TTC549 (cell line): ENCODE measurements around the gene GART.

Source experiments
- FAIRE-seq: peaks from 2 replicates; lab custom pipeline; 2012; peaks lifted over from hg19 to GRCh38; lab: Jason Lieb, UNC

The GART gene

DNA sequence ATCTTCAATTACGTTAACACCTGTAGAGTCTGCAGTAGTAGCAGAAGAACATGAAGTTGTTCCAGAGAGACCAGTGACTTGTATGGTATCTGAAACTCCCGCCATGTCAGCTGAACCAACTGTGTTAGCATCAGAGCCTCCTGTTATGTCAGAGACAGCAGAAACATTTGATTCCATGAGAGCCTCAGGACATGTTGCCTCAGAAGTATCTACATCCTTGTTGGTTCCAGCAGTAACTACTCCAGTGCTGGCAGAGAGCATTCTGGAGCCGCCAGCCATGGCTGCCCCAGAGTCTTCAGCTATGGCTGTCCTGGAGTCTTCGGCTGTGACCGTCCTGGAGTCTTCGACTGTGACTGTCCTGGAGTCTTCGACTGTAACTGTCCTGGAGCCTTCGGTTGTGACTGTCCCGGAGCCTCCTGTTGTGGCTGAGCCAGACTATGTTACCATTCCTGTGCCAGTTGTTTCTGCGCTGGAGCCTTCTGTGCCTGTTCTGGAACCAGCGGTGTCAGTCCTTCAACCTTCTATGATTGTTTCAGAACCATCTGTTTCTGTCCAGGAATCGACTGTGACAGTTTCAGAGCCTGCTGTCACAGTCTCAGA, 11.2 kb upstream of the GART start:
- no peak for FAIRE-seq

DNA sequence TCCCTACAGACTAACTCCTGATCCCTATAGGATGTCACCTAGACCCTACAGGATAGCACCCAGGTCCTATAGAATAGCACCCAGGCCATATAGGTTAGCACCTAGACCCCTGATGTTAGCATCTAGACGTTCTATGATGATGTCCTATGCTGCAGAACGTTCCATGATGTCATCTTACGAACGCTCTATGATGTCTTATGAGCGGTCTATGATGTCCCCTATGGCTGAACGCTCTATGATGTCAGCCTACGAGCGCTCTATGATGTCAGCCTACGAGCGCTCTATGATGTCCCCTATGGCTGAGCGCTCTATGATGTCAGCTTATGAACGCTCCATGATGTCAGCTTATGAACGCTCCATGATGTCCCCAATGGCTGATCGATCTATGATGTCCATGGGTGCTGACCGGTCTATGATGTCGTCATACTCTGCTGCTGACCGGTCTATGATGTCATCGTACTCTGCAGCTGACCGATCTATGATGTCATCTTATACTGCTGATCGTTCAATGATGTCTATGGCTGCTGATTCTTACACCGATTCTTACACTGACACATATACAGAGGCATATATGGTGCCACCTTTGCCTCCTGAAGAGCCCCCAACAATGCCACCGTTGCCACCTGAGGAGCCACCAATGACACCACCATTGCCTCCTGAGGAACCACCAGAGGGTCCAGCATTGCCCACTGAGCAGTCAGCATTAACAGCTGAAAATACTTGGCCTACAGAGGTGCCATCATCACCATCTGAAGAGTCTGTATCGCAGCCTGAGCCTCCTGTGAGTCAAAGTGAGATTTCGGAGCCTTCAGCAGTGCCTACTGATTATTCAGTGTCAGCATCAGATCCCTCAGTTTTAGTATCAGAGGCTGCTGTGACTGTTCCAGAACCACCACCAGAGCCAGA, 10.4 kb upstream of the GART start:
- FAIRE-seq, result no peak

DNA sequence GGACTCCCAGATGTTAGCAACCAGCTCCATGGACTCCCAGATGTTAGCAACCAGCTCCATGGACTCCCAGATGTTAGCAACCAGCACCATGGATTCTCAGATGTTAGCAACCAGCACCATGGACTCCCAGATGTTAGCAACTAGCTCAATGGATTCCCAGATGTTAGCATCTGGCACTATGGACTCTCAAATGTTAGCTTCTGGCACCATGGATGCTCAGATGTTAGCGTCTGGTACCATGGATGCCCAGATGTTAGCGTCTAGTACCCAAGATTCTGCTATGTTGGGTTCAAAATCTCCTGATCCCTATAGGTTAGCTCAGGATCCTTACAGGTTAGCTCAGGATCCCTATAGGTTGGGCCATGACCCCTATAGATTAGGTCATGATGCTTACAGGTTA, 9.7 kb upstream of the GART start:
- no peak for FAIRE-seq

DNA sequence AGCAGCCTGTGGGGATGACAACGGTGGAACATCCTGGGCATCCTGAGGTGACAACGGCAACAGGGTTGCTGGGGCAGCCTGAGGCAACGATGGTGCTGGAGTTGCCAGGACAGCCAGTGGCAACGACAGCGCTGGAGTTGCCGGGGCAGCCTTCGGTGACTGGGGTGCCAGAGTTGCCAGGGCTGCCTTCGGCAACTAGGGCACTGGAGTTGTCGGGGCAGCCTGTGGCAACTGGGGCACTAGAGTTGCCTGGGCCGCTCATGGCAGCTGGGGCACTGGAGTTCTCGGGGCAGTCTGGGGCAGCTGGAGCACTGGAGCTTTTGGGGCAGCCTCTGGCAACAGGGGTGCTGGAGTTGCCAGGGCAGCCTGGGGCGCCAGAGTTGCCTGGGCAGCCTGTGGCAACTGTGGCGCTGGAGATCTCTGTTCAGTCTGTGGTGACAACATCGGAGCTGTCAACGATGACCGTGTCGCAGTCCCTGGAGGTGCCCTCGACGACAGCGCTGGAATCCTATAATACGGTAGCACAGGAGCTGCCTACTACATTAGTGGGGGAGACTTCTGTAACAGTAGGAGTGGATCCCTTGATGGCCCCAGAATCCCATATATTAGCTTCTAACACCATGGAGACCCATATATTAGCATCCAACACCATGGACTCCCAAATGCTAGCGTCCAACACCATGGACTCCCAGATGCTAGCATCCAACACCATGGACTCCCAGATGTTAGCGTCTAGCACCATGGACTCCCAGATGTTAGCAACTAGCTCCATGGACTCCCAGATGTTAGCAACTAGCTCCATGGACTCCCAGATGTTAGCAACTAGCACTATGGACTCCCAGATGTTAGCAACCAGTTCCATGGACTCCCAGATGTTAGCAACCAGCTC, 9.1 kb upstream of the GART start:
- no peak for FAIRE-seq

DNA sequence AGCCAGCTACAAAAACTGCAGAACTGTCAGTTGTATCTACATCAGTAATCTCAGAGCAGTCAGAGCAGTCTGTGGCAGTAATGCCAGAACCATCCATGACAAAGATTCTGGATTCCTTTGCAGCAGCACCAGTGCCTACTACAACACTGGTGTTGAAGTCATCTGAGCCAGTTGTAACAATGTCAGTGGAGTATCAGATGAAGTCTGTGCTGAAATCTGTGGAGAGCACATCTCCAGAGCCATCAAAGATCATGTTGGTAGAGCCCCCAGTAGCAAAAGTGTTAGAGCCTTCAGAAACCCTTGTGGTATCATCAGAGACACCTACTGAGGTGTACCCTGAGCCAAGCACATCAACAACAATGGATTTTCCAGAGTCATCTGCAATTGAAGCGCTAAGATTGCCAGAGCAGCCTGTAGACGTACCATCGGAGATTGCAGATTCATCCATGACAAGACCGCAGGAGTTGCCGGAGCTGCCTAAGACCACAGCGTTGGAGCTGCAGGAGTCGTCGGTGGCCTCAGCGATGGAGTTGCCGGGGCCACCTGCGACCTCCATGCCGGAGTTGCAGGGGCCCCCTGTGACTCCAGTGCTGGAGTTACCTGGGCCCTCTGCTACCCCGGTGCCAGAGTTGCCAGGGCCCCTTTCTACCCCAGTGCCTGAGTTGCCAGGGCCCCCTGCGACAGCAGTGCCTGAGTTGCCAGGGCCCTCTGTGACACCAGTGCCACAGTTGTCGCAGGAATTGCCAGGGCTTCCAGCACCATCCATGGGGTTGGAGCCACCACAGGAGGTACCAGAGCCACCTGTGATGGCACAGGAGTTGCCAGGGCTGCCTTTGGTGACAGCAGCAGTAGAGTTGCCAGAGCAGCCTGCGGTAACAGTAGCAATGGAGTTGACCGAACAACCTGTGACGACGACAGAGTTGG, 8.2 kb upstream of the GART start:
- FAIRE-seq, result no peak

DNA sequence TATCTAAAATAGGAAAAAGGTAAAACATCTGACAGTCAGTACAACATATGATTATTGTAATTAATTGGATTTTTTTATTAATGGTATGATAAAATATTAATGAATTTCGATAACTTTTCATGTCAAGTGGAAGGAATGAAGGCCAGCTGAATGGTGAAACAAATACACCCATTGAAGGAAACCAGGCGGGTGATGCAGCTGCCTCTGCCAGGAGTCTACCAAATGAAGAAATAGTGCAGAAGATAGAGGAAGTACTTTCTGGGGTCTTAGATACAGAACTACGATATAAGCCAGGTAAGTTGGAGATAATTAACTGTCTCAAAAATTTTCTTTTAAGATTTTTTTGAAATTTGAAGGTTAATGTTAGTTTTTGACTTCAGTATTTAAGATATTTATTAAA, 4.2 kb upstream of the GART start:
- no peak for FAIRE-seq

DNA sequence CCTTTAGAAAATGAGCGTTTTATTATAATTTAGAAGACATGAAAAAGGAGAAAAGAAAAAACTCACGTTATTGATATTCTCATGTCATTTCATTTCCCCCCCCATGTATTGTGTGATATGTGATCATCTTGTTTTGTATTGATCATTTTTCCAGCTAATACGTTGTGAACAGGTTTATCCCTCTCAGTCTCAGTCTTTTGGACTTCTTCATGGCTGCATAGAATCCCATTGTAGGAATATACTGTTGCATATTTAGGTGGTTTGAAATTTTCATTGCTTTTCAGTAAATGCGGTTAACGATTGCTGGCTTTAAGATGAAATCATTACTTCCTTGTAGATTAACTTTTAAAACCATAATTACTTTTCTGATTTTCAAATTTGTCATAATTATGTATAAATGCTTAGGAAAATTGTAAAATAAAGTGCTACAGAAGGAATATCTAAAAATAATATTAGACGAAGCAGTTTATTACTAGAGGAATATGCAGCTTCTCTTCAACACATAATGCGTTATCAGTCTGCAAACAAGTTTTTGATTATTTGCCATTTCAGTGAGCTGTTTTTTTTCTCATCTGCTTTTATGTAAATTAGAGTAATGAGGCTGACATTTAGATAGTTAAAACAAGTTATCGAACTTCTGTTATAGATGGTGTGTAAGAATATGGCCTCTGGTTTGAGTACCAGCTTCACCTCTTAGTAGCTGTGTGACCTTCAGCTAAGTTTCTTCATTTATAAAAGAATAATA, 2.7 kb upstream of the GART start:
- FAIRE-seq, result no peak

DNA sequence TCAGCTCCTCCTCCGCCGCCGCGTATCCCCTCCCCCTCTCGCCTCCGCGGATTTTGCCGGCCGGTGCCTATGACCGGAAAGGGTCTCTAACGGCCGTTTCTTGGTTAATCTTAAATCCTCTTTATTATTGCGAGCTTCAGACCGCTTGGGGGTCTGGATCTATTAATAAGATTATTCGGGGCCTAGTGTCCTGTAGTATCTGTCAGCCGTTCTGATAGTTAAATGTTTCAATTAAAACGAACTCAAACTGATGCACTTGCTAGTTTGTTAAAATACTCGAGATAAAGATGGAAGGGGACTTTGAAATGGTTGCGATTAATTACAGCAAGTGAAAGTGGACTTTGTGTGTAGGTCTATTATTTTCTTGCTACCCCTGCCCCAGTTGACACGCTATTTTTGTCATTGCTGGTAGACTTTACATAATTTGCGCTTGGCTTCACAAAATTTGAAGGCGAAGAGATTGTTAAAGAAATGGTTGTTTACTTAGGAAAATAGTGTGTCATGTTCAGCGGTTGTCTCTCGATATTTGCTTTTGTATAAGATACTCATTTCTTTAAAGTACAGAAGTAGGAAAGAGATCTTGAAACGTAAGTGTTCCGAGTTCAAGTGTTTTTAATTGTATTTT, 1.7 kb upstream of the GART start:
- FAIRE-seq, result no peak

DNA sequence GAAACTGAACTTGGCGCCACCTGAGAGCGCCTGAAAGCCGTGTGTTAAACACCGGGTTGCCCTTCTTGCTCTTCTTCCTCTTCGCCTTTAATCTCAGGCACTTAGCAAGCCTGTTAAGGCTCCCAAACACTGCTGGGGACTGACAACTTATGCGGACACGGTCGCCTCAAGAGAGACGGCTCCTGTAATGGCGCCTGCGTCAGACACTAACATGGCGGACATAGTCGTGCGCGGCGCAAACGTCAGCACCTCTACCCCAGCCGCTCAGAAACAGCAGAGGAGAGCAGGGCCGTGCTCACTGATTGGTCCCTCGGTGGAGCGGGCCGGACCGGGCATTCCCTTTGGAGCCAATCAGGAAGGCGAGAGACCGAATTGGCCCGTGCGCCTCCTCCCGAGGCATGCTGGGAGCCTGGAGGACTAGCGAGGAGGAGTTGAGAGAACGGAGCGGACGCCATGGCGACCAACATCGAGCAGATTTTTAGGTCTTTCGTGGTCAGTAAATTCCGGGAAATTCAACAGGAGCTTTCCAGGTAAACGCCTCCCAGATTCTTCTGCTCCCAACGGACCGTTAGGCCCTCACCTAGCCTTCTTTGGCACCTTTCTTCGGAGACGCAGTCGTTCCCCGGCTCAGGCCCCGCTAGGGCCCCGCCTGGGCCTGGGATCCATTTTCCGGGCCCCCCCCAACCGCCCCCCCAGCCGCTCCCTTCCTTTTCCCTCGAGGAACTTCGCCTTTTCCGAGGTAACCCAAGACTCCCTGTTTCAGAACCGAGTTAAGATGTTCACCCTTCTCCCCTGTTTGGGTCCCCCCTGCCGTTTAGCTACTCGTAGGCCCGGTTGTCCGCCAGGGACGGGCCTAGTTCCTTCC, 955 bp upstream of the GART start, which contains the start of gene SON:
Gene SON, plus strand, starts transcription at position 399 of the 865 bp plus-strand sequence. Its CDS starts 55 bp downstream, at position 454.
- peak; percentile 94 for FAIRE-seq

DNA sequence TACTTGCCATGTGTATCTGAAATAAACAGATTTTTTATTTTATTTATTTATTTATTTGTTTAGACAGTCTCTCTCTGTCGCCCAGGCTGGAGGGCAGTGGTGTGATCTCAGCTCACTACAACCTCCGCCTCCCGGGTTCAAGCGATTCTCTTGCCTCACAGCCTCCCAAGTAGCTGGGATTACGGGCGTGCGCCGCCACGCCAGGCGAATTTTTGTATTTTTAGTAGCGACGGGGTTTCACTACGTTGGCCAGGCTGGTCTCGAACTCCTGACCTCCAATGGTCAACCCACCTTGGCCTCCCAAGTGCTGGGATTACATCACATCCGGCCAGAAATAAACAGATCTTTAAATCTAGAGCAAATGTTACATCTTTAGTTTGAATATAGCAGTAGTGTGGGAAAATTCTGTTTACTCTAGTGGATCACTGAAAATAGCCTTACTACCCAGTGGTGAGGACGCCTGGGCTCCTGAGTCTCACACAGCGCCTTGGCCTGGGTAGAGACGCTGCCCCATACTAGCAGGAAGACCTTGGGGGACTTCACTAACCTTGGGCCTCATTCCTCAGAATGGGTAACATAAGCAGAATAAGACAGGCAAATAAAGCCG, 709 bp downstream of the GART start:
- no peak for FAIRE-seq

DNA sequence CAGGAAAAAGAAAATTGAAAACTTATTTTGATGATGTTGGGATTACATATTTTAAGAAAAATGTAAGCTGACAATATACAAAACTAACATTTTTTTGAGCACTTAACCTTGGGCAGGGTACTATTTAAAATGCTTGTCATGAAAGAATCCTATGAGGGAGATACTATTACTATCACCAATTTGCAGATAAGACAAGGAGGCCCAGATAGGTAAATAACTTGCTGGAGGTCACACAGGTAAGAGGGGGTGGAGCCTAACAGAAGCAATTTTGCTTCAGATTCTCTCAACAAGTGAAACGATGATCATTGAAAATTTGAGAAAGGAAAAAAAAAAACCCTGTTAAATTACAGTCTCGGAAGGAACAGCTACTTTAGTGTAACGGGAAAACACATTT, 1.2 kb downstream of the GART start:
- no peak for FAIRE-seq

DNA sequence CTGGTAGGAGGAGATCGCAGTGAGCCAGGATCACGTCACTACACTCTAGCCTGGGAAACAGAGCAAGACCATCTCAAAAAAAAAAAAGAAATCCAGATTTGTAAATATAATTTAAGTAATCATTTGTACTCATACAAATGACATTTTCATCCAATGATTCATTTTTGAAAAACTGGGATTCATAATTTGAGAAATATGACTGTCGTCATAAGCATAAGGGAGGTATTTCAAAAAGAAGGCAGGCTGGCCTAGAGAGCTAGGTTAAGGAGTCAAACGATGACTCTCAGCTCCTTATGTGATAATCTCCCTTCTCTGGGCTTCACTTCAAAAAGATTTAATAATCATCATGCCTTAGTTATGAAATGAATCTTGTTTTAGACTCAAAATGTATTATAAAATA, 2.3 kb downstream of the GART start:
- FAIRE-seq, result no peak

DNA sequence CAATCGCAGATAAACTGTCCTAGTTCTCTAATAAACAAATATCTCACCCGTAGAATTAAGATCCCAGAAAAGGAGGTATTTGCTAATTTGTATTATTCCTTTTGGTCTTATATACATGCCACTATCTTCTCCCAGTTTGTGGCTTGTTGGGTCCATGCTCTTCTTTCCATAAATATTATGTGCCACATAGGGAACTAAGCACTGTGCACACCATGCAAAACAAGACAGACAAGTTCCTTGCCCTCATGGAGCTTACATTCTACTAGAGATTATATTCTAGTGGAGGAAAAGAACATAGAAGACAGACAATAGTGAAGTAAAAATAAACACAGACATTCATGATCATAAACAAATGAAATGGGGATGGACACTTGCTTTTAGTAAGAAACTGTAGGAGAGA, 4.7 kb downstream of the GART start:
- FAIRE-seq, result no peak

DNA sequence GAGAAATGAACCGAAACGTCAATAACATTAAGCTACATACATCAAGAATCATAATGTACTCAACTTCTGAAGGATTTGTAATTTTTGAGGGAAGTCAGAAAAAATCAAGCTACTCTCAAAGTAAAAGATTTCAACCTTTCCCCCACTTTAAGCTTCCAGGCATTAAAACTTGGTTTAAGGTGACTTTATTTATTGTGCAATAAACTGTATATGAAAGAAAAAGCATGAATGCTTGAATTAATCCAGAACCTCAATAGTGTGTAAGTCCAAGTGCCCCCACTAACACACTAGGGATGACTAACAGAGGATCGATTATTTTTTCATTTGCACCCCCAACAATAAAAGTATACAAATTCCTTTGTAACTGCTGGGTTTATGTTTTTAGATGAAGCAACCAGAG, 10.9 kb downstream of the GART start:
- no peak for FAIRE-seq

DNA sequence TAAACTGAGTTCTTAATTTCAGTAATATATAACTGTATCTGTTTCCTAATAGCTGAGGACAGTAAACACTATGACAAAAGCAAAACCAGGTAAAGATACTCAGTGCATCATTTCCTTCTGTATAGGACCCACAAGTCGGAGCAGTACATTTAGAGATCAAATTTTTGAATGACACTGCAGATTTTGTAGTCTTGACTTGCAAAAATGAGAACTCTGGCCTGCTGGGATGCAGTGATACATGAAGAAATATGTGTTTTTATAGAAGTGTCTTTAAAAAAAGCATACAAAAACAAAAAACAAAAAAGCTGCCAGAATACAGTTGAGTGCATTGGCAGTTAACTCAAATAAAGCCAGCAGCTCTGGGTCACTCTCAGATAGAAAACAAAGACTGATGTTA, 19.0 kb downstream of the GART start:
- FAIRE-seq, result no peak

DNA sequence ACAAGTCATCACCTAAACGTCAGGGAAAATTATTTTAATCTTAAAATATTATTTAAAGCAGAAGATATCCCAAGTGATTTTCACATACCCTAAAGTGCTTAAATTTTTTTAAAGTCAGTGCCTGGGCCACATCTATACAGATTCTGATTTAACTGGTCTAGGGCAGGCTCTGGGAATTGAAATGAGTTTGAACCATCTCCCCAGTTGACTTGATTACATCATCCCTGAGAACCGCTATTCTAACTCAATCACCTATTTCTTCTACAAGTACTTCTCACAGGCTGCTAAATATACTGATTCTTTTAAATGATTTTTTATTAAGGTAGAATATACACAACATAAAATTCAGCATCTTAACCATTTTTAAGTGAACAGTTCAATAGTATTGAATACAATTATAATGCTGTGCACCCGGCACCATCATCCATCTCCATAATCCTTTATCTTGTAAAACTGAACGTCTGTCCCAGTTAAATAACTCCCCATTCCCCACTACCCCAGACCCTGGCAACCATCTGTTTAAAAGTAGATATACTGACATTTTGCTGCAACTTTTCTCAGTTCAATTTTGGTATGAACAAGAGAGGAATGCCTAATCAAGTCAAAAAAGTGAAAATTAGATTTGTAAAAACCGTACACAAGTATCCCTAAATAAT, 19.5 kb downstream of the GART start:
- FAIRE-seq, result no peak

DNA sequence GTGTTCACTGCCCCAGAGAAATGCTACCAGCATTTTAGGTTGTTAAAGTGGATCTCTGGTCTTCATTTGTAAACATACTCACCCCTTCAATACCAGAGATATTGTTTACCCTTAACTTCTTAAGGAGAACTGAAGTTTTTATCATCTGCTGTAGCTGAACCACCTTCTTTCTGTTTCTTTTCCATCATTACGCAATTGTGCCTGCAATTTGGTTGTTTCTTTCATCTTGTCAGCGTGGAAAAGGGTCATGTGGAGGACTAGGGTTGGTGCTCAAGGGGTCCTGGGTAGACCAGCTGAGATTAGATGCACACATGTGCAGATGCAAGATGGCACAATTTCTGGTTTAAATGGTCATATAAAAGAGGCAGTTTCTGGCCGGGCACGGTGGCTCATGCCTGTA, 23.0 kb downstream of the GART start:
- FAIRE-seq, result no peak

DNA sequence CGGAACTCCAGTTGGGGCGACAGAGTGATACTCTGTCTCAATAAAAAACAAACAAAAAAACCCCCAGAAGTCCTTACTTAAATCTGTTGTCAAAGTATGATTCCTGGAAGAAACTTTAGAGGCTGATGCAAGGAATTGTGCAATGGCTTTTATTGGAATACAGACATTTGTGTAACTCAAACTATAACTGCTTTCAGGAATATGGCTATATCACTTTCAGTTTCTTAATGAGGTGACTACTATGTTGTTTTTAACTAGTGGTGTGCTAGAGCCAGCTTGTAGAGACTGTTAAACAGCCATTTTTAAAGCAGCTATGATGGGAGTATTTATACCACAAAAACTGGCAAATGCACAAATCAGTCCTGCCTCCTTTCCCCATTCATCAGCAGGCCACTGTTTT, 27.7 kb downstream of the GART start:
- FAIRE-seq, result no peak

DNA sequence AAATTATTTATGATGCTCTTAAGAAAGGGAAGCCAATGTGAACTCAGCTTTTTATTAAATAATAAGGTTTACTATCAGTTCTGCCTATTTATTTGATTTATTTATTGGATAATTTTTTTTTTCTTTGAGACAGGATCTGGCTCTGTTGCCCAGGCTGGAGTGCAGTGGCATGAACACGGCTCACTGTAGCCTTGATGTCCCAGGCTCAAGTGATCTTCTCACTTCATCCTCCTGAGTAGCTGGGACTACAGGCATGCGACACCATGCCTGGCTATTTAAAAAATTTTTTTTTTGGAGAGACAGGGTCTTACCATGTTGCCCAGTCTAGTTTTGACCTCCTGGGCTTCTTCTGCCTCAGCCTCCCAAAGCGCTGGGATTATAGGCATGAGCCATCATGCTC, 29.4 kb downstream of the GART start:
- no peak for FAIRE-seq
